ENCODE measurements around the gene ZSWIM7.

The ZSWIM7 gene

DNA sequence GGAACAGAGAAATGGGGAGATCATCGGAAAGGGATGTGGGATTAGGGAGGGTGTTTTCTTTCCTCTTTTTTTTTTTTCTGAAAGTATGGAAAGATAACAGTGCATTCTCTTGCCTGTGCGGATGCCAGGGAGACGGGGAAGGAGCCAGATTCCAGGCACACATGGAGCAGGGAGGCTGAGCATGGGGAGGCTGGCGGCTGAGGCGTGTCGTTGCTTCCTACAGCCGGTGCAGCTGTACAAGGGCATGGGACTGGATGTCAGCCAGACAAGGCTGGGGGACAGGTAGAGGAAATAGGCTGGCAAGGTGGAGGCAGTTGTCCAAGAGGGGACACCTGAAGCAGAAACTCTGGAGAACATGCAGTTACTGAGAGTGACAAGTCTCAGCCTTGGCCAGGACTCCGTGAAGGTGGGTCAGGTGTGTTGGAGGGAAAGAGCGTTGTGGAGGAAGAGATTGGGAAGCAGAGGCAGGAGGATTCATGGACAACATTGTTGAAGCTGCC lies 71.2 kb downstream of the ZSWIM7 start:
- DNase-seq = no peak

Measured in activated CD4-positive, alpha-beta T cell treated with anti-CD3 and anti-CD28 coated beads for 48 hours (primary cell).